Upper lobe of left lung (tissue), 6 donors: ENCODE data around the gene MTM1. TPM values are rescaled to one million over a fixed set of nuclear protein-coding genes. Genes with fewer than 3 reads are reported as not detected.

Experiments used
- ATAC-seq, 2 donors: fragments of 200-7000 bp; cut with Tn5 transposase; one replicate each; pipeline ENCODE4 v1.9.1; 2022; ENCODE audit warnings: mild to moderate bottlenecking in 2 of 2, moderate library complexity in 2 of 2; ENCODE audit not compliant: low FRiP score in 2 of 2
- DNase-seq, 2 donors: peaks; one replicate each; pipeline ENCODE4 v3.0.0-alpha.2; 2019 to 2020
- H3K27ac ChIP-seq, 4 donors: fragments of 200-600 bp; sonication (generic); one replicate each; pipeline ENCODE4 v1.5.1; 2016 to 2019
- H3K27me3 ChIP-seq, 4 donors: fragments of 200-600 bp; sonication (generic); one replicate each; pipeline ENCODE4 v1.5.1; 2017 to 2019
- H3K36me3 ChIP-seq, 4 donors: fragments of 200-600 bp; sonication (generic); one replicate each; pipeline ENCODE4 v1.5.1; 2016 to 2019
- H3K4me1 ChIP-seq, 4 donors: fragments of 200-600 bp; sonication (generic); one replicate each; pipeline ENCODE4 v1.5.1; 2018 to 2019
- H3K4me3 ChIP-seq, 4 donors: fragments of 200-600 bp; sonication (generic); one replicate each; pipeline ENCODE4 v1.5.1; 2017 to 2019; ENCODE audit warnings: mild to moderate bottlenecking in 2 of 4, moderate library complexity in 1 of 4
- H3K9me3 ChIP-seq, 4 donors: fragments of 200-600 bp; sonication (generic); one replicate each; pipeline ENCODE4 v1.5.1; 2018 to 2019
- EP300 ChIP-seq, 4 donors: sonication (generic); formaldehyde crosslinking; IDR thresholded peaks; one replicate each; pipeline ENCODE4 v1.5.1; 2017; ENCODE audit warnings: antibody characterized with exemption in 4 of 4, control low read depth in 2 of 4
- POLR2A ChIP-seq, 4 donors: fragments of 450-650 bp; IDR thresholded peaks; one replicate each; pipeline ENCODE4 v1.5.1; 2016 to 2017; ENCODE audit warnings: antibody characterized with exemption in 4 of 4, mild to moderate bottlenecking in 2 of 4
- POLR2AphosphoS5 ChIP-seq, 2 donors: sonication (generic); formaldehyde crosslinking; IDR thresholded peaks; one replicate each; pipeline ENCODE4 v1.5.1; 2017; ENCODE audit warnings: antibody characterized with exemption in 2 of 2
- WGBS, 2 donors: methylation state at CpG; one replicate each; pipeline ENCODE4 v1.1.5; 2017 to 2018; 5-methylcytosine and 5-hydroxymethylcytosine counted together
- total RNA-seq, 6 donors: library from RNA; depleted of rRNA in 4 of 6; stranded (reverse); fragments of >200 nt in 4 of 6; gene quantifications; one replicate each; pipeline versions ENCODE4 v1.1.0 to v1.2.1, GENCODE V29; 2016 to 2021
- TF ChIP-seq, protein P1 (sequence below), 6 experiments: fragments of 450-650 bp in 4 of 6; fragments of 200-600 bp in 2 of 6; sonication (generic) in 2 of 6; IDR thresholded peaks; one replicate each; pipeline ENCODE4 v1.5.1; 2016 to 2019; ENCODE audit warnings: antibody characterized with exemption in 6 of 6
- donor health status: DM: no; HTN: no; CAD: no; lungs with moderate emphysema.
- donor health status: DM: no; HTN: yes; CAD: no; lungs with severe emphysema.

The MTM1 gene
- total RNA-seq, 6 donors from 2014 or later = 5.1 to 30.6 (median 20.6) TPM

DNA sequence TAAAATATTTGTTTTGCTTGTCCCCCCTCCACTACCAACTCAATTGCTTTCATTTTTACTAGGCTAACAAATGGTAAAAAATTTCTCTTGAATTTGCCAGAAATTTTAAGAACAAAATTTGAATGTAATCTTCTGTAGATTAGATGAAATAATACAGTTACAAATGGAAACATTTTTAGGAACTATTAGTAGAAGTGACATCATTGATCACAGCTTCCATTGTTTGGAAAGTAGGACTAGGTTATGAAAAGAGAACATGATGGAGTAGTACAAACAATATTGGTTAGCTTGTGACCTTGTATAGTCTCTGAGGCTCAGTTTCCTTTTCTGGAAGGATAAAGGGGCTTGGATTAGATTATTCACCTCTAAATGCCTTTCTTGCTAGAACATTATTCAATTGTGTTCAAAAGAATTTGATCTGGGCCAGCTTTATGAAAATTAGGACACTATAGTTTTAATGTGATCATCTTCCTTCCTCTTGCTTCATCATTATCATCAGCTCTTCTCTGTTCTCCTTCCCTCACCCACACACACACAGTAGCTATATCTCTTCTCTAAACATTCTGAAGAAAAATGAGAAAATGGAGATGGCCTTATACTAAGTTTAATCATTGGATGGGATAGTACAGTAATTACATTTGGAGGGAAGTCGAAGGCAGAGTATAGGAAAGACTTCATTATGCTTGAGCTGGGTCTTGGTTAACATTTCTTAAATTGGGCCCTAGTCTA is 134.7 kb downstream of the MTM1 start:
- no peaks in the 10 kb centered on the region for H3K4me1 ChIP-seq
- no peaks in the 10 kb centered on the region for H3K9me3 ChIP-seq
- no peak overlapping the region for H3K27ac ChIP-seq
- TF ChIP-seq, protein P1, sequence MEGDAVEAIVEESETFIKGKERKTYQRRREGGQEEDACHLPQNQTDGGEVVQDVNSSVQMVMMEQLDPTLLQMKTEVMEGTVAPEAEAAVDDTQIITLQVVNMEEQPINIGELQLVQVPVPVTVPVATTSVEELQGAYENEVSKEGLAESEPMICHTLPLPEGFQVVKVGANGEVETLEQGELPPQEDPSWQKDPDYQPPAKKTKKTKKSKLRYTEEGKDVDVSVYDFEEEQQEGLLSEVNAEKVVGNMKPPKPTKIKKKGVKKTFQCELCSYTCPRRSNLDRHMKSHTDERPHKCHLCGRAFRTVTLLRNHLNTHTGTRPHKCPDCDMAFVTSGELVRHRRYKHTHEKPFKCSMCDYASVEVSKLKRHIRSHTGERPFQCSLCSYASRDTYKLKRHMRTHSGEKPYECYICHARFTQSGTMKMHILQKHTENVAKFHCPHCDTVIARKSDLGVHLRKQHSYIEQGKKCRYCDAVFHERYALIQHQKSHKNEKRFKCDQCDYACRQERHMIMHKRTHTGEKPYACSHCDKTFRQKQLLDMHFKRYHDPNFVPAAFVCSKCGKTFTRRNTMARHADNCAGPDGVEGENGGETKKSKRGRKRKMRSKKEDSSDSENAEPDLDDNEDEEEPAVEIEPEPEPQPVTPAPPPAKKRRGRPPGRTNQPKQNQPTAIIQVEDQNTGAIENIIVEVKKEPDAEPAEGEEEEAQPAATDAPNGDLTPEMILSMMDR (IDR thresholded peaks at IDR 0.05) = no peak
- TF ChIP-seq POLR2A (IDR thresholded peaks at IDR 0.05) (no peak), EP300 (IDR thresholded peaks at IDR 0.05) (no peak), POLR2AphosphoS5 (IDR thresholded peaks at IDR 0.05) (no peak)
- WGBS, 2 donors = 74 to 100% methylated on average over 1 of the region's 1 CpG
- H3K4me3 ChIP-seq = no peak overlapping the region
- H3K36me3 ChIP-seq = no peaks in the 10 kb centered on the region
- DNase-seq = no peak
- no peak for ATAC-seq
- no peaks in the 10 kb centered on the region for H3K27me3 ChIP-seq

DNA sequence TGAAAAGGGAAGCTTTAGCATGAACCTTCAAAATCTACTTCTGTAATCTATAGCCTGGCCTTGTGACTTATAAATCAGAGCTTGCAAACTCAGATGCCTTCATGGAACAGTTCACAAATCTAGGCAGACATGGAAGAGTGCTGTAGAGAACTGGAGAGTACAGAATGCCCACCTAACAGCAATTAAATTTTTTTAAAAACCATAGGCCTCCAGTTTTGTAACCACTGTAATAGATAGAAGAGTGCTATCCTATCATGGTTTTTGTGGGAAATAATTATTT is 135.2 kb downstream of the MTM1 start:
- no peak overlapping the region for H3K4me3 ChIP-seq
- H3K9me3 ChIP-seq = no peaks in the 10 kb centered on the region
- H3K27ac ChIP-seq = no peak overlapping the region
- TF ChIP-seq EP300 (IDR thresholded peaks at IDR 0.05) (no peak), POLR2AphosphoS5 (IDR thresholded peaks at IDR 0.05) (no peak), POLR2A (IDR thresholded peaks at IDR 0.05) (no peak)
- TF ChIP-seq, protein P1 (IDR thresholded peaks at IDR 0.05) = no peak
- no peaks in the 10 kb centered on the region for H3K27me3 ChIP-seq
- H3K4me1 ChIP-seq = no peaks in the 10 kb centered on the region
- ATAC-seq (no peak), DNase-seq (no peak)
- no peaks in the 10 kb centered on the region for H3K36me3 ChIP-seq

DNA sequence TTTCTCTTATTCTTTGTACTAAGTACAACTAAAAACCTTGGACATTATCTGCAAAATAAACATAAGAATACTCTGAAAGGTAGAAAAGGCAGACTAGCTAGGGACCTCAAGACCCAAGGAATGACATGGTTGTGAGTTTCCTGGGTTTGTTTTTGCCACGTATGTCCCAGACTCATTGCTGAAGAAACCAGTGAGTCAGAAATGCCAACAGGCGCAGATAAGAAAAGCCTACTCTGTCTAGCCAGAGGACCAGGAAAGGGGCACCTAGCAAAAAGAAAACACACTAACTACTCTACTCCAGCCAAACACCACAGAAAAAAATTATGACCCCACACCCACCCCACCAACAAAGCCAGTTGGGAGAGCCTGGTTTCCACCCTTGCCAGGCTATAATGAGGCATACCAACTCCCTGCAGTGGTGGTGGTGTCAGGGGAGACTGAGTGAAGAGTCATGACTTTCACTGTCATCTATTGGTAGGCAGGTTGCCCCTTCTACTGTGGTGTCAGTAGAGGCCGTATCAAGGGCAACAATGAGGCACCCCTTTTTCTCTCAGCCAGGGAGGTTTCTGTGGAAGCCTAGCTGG is 135.7 kb downstream of the MTM1 start:
- H3K36me3 ChIP-seq = no peaks in the 10 kb centered on the region
- TF ChIP-seq POLR2A (IDR thresholded peaks at IDR 0.05) (no peak), POLR2AphosphoS5 (IDR thresholded peaks at IDR 0.05) (no peak), EP300 (IDR thresholded peaks at IDR 0.05) (no peak)
- TF ChIP-seq, protein P1 (IDR thresholded peaks at IDR 0.05) = no peak
- no peaks in the 10 kb centered on the region for H3K9me3 ChIP-seq
- ATAC-seq (no peak), DNase-seq (no peak)
- H3K4me3 ChIP-seq = no peak overlapping the region
- no peaks in the 10 kb centered on the region for H3K27me3 ChIP-seq
- H3K4me1 ChIP-seq = no peaks in the 10 kb centered on the region
- H3K27ac ChIP-seq = no peak overlapping the region
- WGBS, 2 donors = 70 to 100% methylated on average over 2 to 3 of the region's 3 CpGs

DNA sequence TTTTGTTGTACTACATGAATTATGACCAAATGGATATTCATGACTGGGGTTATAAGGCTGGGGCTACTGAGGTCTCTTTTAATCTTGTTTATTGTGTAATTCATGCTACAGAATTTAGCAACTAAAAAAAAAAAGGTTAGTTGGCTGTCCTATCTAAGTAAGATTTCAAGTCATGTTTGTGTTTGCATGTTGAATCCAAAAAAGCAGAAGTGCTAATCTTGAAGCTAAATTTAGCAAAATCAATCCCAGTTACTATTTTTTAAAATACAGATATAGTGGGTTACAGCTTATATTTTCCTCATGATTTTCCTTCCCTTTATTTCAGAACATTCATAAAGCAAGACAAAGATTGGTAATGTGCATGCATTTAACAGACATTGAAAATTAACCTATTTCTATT is 144.2 kb downstream of the MTM1 start:
- H3K27me3 ChIP-seq = no peaks in the 10 kb centered on the region
- H3K4me1 ChIP-seq = no peaks in the 10 kb centered on the region
- ATAC-seq (no peak), DNase-seq (no peak)
- no peaks in the 10 kb centered on the region for H3K36me3 ChIP-seq
- H3K27ac ChIP-seq = no peak overlapping the region
- H3K9me3 ChIP-seq = no peaks in the 10 kb centered on the region
- H3K4me3 ChIP-seq = no peak overlapping the region
- TF ChIP-seq, protein P1 (IDR thresholded peaks at IDR 0.05) = no peak
- no peak for TF ChIP-seq EP300 (IDR thresholded peaks at IDR 0.05)
- no peak for TF ChIP-seq POLR2AphosphoS5 (IDR thresholded peaks at IDR 0.05)
- TF ChIP-seq POLR2A (IDR thresholded peaks at IDR 0.05) = no peak

DNA sequence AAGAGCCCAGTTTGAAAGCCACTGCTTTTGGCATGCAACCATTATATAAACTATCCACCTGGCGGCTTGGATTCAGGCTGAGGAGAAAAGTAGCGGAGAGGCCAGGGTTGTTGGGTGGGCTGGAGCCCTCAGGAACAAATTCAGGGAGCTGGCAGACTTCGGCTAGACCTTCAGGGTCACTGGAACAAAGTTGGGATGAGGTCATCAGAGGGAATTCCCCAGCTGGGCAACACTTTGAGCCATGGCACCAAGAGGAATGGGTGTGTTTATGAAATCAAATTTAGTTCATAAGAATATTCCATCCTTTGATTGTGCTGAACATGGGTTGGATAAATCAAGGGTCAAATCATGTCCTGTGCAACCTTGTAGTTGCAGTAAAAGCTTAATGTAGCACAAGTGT is 146.8 kb downstream of the MTM1 start:
- ATAC-seq = no peak
- Histone ChIP-seq H3K9me3 (no peaks in the 10 kb centered on the region), H3K27me3 (no peaks in the 10 kb centered on the region), H3K36me3 (peaks cover 0 to 5% (median 0%) of the 10 kb centered on the region in 4 donors), H3K27ac (no peak overlapping the region), H3K4me1 (no peaks in the 10 kb centered on the region), H3K4me3 (no peak overlapping the region)
- no peak for DNase-seq
- WGBS, 2 donors = 53% methylated on average over 3 of the region's 3 CpGs; no CpG with 5 or more reads in 1 of the 2 donors
- TF ChIP-seq POLR2A (IDR thresholded peaks at IDR 0.05) = no peak
- TF ChIP-seq POLR2AphosphoS5 (IDR thresholded peaks at IDR 0.05) = no peak
- no peak for TF ChIP-seq EP300 (IDR thresholded peaks at IDR 0.05)
- TF ChIP-seq, protein P1 (IDR thresholded peaks at IDR 0.05) = no peak
